Endothelial cell of umbilical vein (primary cell): ENCODE results near the gene EXD1. TPM values are rescaled to one million over a fixed set of nuclear protein-coding genes. Genes with fewer than 3 reads are reported as not detected.

Experiments
- BruUV-seq: library from RNA; stranded (reverse); fragments of 400-500 nt; replicated peaks from 2 replicates; lab custom pipeline; 2021; lab: Mats Ljungman, UMichigan
- CTCF ChIA-PET: fragments of 300-600, 350-600 bp; sonication (Branson Sonifier 250); formaldehyde crosslinking; loops from one replicate; lab custom pipeline; 2021; ENCODE audit warnings: antibody characterized with exemption, inconsistent platforms; lab: Charles Lee
- POLR2A ChIA-PET: fragments of 300-600, 350-600 bp; sonication (Branson Sonifier 250); formaldehyde crosslinking; loops from one replicate; lab custom pipeline; 2021; ENCODE audit warnings: antibody characterized with exemption, inconsistent platforms; lab: Charles Lee
- DNase-seq: peaks from one replicate; pipeline ENCODE4 v3.0.0-alpha.2; 2011; ENCODE audit warnings: low read depth, low spot score
- FAIRE-seq: peaks from 2 replicates; lab custom pipeline; 2011; peaks lifted over from hg19 to GRCh38; lab: Jason Lieb, UNC
- H2AFZ ChIP-seq: 2 replicates; pipeline ENCODE4 v1.6.0; 2012; ENCODE audit warnings: low read depth, low read length, control low read depth, inconsistent platforms
- H3K27ac ChIP-seq: 2 replicates; pipeline ENCODE4 v1.5.1; 2011; ENCODE audit warnings: low read depth, mild to moderate bottlenecking, control low read depth, low read length, moderate library complexity; ENCODE audit not compliant: insufficient read depth
- H3K27me3 ChIP-seq, 2 experiments: 2 replicates each; pipeline versions ENCODE4 v1.6.0 to v1.6.1; 2011; ENCODE audit warnings: low read length in 2 of 2, mixed read lengths in 1 of 2; ENCODE audit not compliant: control insufficient read depth in 2 of 2, insufficient read depth in 2 of 2
- H3K36me3 ChIP-seq, 2 experiments: 2 replicates in 1 of 2; 3 replicates in 1 of 2; pipeline ENCODE4 v1.5.1; 2011; ENCODE audit warnings: low read length in 2 of 2, mild to moderate bottlenecking in 1 of 2, moderate library complexity in 1 of 2; ENCODE audit not compliant: control insufficient read depth in 2 of 2, insufficient read depth in 2 of 2; ENCODE audit errors: extremely low read depth in 1 of 2
- H3K4me1 ChIP-seq: 3 replicates; pipeline ENCODE4 v1.5.1; 2011; ENCODE audit warnings: mild to moderate bottlenecking, low read length; ENCODE audit not compliant: control insufficient read depth, insufficient read depth; ENCODE audit errors: extremely low read depth
- H3K4me2 ChIP-seq: 2 replicates; pipeline ENCODE4 v1.6.1; 2011; ENCODE audit warnings: low read length, control low read depth, mixed read lengths; ENCODE audit not compliant: insufficient read depth
- H3K4me3 ChIP-seq, 3 experiments: fragments of 200-600 bp in 1 of 3; sonication (generic), shearing (Covaris generic) in 1 of 3; replicated peaks in 1 of 3; 2 replicates each; pipeline ENCODE4 v1.5.1; 2011 to 2016; ENCODE audit warnings: control low read depth in 3 of 3, low read length in 3 of 3, mild to moderate bottlenecking in 2 of 3, inconsistent platforms in 1 of 3, low read depth in 1 of 3, moderate library complexity in 1 of 3; ENCODE audit not compliant: insufficient read depth in 1 of 3
- H3K79me2 ChIP-seq: 2 replicates; pipeline ENCODE4 v1.6.0; 2012; ENCODE audit warnings: low read length, inconsistent platforms; ENCODE audit not compliant: control insufficient read depth, insufficient read depth
- H3K9ac ChIP-seq: replicated peaks from 2 replicates; pipeline ENCODE3; 2011; ENCODE audit warnings: low read length, control low read depth; ENCODE audit not compliant: insufficient read depth; ENCODE audit errors: extremely low read depth
- H3K9me1 ChIP-seq: replicated peaks from 3 replicates; pipeline ENCODE4 v1.6.0; 2011; ENCODE audit warnings: mild to moderate bottlenecking, low read length; ENCODE audit not compliant: control insufficient read depth, insufficient read depth; ENCODE audit errors: extremely low read depth
- H3K9me3 ChIP-seq: replicated peaks from 2 replicates; pipeline ENCODE4 v1.5.1; 2012; ENCODE audit warnings: low read length, inconsistent platforms; ENCODE audit not compliant: control insufficient read depth, insufficient read depth
- H4K20me1 ChIP-seq: replicated peaks from 2 replicates; pipeline ENCODE3; 2011; ENCODE audit warnings: mild to moderate bottlenecking, low read length; ENCODE audit not compliant: control insufficient read depth, insufficient read depth; ENCODE audit errors: extremely low read depth
- FOS ChIP-seq: IDR thresholded peaks from 2 replicates; pipeline ENCODE4 v1.6.1; 2011; ENCODE audit warnings: mild to moderate bottlenecking, low read length, moderate library complexity, borderline replicate concordance; ENCODE audit not compliant: insufficient read depth
- GATA2 ChIP-seq: IDR thresholded peaks from 2 replicates; pipeline ENCODE4 v1.7.0; 2011; ENCODE audit warnings: low read depth, mild to moderate bottlenecking, moderate library complexity, mixed read lengths, low read length; ENCODE audit not compliant: insufficient read length, insufficient read depth
- JUN ChIP-seq: IDR thresholded peaks from 2 replicates; pipeline ENCODE4 v1.6.1; 2011; ENCODE audit warnings: borderline replicate concordance, low read depth; ENCODE audit not compliant: insufficient read length, insufficient read depth
- MYC ChIP-seq: IDR thresholded peaks from one replicate; pipeline ENCODE4 v1.6.1; 2011; ENCODE audit warnings: mild to moderate bottlenecking, low read depth, low read length
- POLR2A ChIP-seq: IDR thresholded peaks from 2 replicates; pipeline ENCODE4 v1.6.1; 2012; ENCODE audit warnings: low read depth, mild to moderate bottlenecking, control low read depth, low read length
- POLR2AphosphoS5 ChIP-seq: IDR thresholded peaks from 2 replicates; pipeline ENCODE4 v1.6.1; 2012; ENCODE audit warnings: low read depth, mild to moderate bottlenecking, control low read depth, low read length, moderate library complexity; ENCODE audit not compliant: insufficient read depth
- dilution Hi-C: fragments of 300-500 bp; cut with MboI; formaldehyde crosslinking; loops from one replicate; pipeline ENCODE4 v1.15.0; 2019; ENCODE audit warnings: low sequenced_read_pairs; ENCODE audit not compliant: extremely low pct_ligation_motif_present
- intact Hi-C: fragments of 100-400 bp; cut with micrococcal nuclease; formaldehyde crosslinking; loops from one replicate; pipeline ENCODE4 v1.10.0; 2022
- polyA plus RNA-seq, 4 experiments: library from polyadenylated mRNA; depleted of rRNA in 3 of 4; stranded (reverse) in 3 of 4; unstranded in 1 of 4; fragments of >200 nt; gene quantifications; 2 replicates each; pipeline versions ENCODE4 v1.2.1 to v1.2.3, GENCODE V29; 2011 to 2012; ENCODE audit warnings: missing spikeins in 1 of 4
- total RNA-seq: library from RNA; stranded (reverse); gene quantifications from 2 replicates; pipeline ENCODE4 v1.2.3, GENCODE V29; 2021
- TF ChIP-seq, protein P1 (sequence below): IDR thresholded peaks from 2 replicates; pipeline ENCODE4 v1.6.1; 2011; ENCODE audit not compliant: insufficient read depth, insufficient read length

Gene EXD1
- total and polyA plus RNA-seq, 2 donors (not counting 3 experiments of a cell fraction or from before 2014, with no cell fraction given) = not detected

DNA sequence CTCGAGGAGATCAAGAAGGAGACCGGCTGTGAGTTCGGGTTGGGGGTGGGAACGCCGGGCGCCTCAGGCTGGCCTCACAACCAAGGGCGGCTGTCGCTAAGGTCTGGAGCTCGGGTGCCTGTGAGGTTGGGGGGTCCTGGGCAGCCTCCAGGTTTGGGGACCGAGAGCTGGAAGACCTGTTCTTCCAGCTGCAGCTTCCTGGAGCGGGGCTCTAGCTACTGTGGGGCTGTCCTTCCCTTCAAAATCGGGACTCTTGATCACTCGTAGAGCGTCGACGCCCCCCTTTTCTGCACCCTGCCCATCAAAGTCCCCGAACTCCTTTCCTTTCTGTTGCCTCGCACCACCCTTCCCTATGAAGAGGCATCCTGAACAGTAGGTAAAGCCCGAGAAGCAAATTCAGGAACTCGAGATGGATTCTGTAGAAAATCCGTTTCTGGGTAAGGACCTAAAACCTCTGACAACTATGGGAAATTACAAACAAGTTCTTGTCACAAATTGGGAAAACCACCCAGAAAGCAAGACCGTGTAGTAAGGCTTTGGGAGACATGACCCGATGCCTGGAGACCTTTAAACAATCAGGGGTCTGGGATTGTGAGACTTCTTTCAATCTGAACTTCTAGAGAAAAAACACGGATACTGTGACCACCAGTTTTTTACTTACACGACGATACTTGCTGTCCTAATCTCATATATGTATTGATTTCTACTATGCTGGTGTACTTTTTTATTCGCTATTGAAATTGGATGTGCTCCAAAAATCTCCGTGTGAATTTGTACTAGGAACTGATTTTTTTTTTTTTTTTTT lies 1.1 kb upstream of the EXD1 start:
- DNase-seq = peak; percentile 47
- no peaks in the 10 kb centered on the region for H3K27me3 ChIP-seq
- peak overlapping the region; percentile 73 to 96 (median 87) for H3K4me3 ChIP-seq
- BruUV-seq = TSS peak; percentile 46
- no peaks in the 10 kb centered on the region for H3K9me1 ChIP-seq
- intact Hi-C loops = loop anchor here (1.0 to 5.0 kb wide), 6 partner anchors 51 to 389 kb away; partner anchors contain the start of genes INO80, NUSAP1 and OIP5
- peak overlapping the region; percentile 99 for H3K4me2 ChIP-seq
- TF ChIP-seq JUN (no peak), MYC (no peak), FOS (no peak), GATA2 (no peak), POLR2A (no peak), POLR2AphosphoS5 (no peak)
- TF ChIP-seq, protein P1, sequence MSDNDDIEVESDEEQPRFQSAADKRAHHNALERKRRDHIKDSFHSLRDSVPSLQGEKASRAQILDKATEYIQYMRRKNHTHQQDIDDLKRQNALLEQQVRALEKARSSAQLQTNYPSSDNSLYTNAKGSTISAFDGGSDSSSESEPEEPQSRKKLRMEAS = no peak
- dilution Hi-C loops = no loop called here
- FAIRE-seq = peak; percentile 68
- H3K36me3 ChIP-seq = no peaks in the 10 kb centered on the region
- H3K9me3 ChIP-seq = no peaks in the 10 kb centered on the region
- H3K79me2 ChIP-seq = peaks cover 30% of the 10 kb centered on the region
- peak overlapping the region; percentile 82 for H3K9ac ChIP-seq
- CTCF ChIA-PET = interaction anchor here (0.6 to 1.4 kb wide), 12 partner anchors 9 to 374 kb away, joined by 3 to 7 read pairs (median 4); partner anchors contain the start of genes NUSAP1 and OIP5
- POLR2A ChIA-PET = interaction anchor here (0.6 to 1.2 kb wide), 2 partner anchors 17 to 18 kb away, joined by 3 to 6 read pairs; no protein-coding TSS in a partner anchor
- peak overlapping the region; percentile 71 for H3K27ac ChIP-seq
- H2AFZ ChIP-seq = peak overlapping the region; percentile 82
- peaks cover 3% of the 10 kb centered on the region for H4K20me1 ChIP-seq
- peaks cover 15% of the 10 kb centered on the region for H3K4me1 ChIP-seq
